ENCODE results near the gene MTA3.
A peak's percentile ranks its signal among the peaks of the same experiment; 100 is the strongest.

MTA3 gene

DNA sequence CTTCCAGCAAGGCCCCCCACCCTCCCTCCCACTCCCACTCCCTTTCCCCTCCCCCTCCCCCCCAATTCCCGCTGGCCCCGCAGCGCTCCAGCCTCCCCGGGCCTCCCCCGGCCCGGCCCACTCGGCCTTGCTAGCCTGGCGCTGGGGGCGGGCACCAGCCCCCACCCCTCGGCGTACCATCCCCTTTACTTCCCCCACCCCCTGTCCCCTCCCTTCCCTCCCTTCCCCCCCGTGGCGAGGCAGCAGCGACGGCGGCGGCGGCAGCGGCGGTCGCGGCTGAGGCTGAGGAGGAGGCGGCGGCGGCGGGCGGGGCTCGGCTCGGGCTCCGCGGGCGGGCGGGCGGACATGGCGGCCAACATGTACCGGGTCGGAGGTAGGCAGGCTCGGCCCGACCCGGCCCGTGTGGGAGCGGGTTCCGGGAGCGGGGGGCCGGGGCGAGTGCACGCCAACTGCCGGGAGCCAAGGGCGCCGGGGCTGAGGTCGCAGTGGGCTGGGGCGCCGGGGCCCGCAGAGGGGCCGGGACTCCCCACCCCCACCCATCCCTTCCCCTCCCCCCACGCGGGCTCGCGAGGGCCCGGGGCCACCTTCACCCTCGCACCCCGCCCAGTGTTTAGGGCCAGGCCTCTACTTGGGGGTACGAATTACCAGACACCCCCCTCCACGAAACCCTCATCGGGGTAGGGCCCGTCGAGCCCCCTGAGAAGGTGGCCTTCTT is at the start of gene MTA3:
MTA3 (plus strand) TSS at position 232 of the 715 bp plus-strand sequence; CDS start at position 346, 114 bp downstream.
- H3K4me1 ChIP-seq (ENCODE audit: insufficient read depth, low read length) = peaks cover 11% of the 10 kb centered on the region
- peak within 1 kb of the TSS; percentile 80 for H3K9ac ChIP-seq (ENCODE audit: low read depth, low read length)
- peaks cover 6% of the 10 kb centered on the region for H3K36me3 ChIP-seq (ENCODE audit: insufficient read depth, low read length)
- H3K9me3 ChIP-seq (ENCODE audit: control insufficient read depth, insufficient read depth, low read length) = no peaks in the 10 kb centered on the region

DNA sequence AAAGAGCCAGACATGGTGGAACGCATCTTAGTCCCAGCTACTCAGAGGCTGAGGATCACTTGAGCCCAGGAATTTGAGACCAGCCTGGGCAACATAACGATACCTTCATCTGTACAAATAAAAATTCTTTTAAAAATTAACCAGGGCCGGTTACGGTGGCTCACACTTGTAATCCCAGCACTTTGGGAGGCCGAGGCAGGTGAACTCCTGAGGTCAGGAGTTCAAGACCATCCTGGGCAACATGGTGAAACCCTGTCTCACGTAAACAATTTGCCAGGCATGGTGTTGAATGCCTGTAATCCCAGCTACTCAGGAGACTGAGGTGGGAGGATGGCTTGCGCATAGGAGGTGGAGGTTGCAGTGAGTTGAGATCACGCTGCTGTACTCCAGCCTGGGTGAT is 48.8 kb upstream of the MTA3 start:
- H3K36me3 ChIP-seq (ENCODE audit: insufficient read depth, low read length) = no peaks in the 10 kb centered on the region
- H3K4me1 ChIP-seq (ENCODE audit: insufficient read depth, low read length) = 0 out of 2 replicates have a peak, but pooled peaks cover 4% of the 10 kb centered on the region
- H3K9me3 ChIP-seq (ENCODE audit: control insufficient read depth, insufficient read depth, low read length) = no peaks in the 10 kb centered on the region
- H3K9ac ChIP-seq (ENCODE audit: low read depth, low read length) = no peak overlapping the region

DNA sequence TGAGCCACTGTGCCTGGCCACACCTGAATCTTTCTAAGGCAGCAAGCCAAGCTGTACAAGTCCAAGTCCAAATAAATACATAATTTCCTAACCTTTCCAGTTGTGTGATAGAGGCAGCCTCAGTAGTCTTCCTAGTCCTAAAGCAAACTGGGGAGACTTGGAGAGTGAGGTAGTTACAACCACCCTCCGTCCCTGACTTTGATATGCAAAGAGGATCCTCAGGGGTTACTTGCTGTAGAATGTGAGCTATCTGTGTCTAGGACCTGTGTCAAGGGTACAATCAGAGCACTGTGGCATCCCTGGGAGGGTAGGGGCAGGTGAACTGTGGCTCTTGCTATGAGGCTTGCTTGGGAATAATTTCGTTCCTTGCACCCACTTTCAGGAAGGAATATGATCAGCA is 46.4 kb upstream of the MTA3 start:
- H3K9ac ChIP-seq (ENCODE audit: low read depth, low read length) = no peak overlapping the region
- 0 out of 2 replicates have a peak, but pooled peaks cover 4% of the 10 kb centered on the region for H3K4me1 ChIP-seq (ENCODE audit: insufficient read depth, low read length)
- H3K9me3 ChIP-seq (ENCODE audit: control insufficient read depth, insufficient read depth, low read length) = no peaks in the 10 kb centered on the region
- H3K36me3 ChIP-seq (ENCODE audit: insufficient read depth, low read length) = no peaks in the 10 kb centered on the region

DNA sequence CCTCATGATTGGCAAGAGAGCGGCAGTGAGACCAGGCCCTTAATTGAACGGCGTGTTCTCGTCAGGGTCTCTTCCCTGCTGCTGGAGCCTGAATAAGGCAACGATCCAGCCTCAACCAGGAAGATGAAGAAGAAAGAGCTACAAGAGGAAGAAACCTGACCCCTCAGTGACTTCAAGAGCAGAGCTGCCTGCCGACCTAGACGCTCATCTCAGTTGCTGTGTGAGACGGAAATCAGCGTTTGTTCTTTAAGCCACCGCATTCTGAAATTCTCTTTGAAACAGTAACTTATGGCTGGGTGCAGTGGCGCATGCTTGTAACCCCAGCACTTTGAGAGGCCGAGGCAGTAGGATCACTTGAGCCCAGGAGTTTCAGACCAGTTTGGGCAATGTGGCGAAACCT is 45.1 kb upstream of the MTA3 start:
- H3K9me3 ChIP-seq (ENCODE audit: control insufficient read depth, insufficient read depth, low read length) = no peaks in the 10 kb centered on the region
- no peaks in the 10 kb centered on the region for H3K36me3 ChIP-seq (ENCODE audit: insufficient read depth, low read length)
- no peak overlapping the region for H3K9ac ChIP-seq (ENCODE audit: low read depth, low read length)
- H3K4me1 ChIP-seq (ENCODE audit: insufficient read depth, low read length) = 0 out of 2 replicates have a peak, but pooled peaks cover 4% of the 10 kb centered on the region

- H3K36me3 ChIP-seq (ENCODE audit: insufficient read depth, low read length) = no peaks in the 10 kb centered on the region
- H3K9ac ChIP-seq (ENCODE audit: low read depth, low read length) = no peak overlapping the region
- H3K4me1 ChIP-seq (ENCODE audit: insufficient read depth, low read length) = peaks cover 10% of the 10 kb centered on the region; the same call in 1 of the 2 replicates
- no peaks in the 10 kb centered on the region for H3K9me3 ChIP-seq (ENCODE audit: control insufficient read depth, insufficient read depth, low read length)
Measured at GRCh38 chr2:42532397-42532796, 36.0 kb upstream of the MTA3 start.

DNA sequence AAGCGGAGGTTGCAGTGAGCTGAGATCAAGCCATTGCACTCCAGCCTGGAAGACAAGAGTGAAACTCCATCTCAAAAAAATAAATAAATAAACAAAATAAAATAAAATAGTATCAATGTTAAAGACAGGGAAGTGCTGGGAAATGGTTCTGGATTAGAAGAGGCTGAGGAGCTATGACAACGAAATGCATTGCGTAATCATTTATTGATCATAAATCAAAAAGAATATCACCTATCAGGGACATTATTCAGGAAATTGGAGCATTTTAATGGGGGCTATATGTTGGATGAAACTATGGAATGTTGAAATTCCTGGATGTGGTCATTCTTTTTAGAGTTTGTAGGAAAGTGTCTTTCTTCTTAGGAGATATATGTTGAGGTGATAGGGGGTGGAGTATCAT is 30.9 kb upstream of the MTA3 start:
- peaks cover 6% of the 10 kb centered on the region; the same call in 1 of the 2 replicates for H3K4me1 ChIP-seq (ENCODE audit: insufficient read depth, low read length)
- no peaks in the 10 kb centered on the region for H3K9me3 ChIP-seq (ENCODE audit: control insufficient read depth, insufficient read depth, low read length)
- no peaks in the 10 kb centered on the region for H3K36me3 ChIP-seq (ENCODE audit: insufficient read depth, low read length)
- no peak overlapping the region for H3K9ac ChIP-seq (ENCODE audit: low read depth, low read length)

DNA sequence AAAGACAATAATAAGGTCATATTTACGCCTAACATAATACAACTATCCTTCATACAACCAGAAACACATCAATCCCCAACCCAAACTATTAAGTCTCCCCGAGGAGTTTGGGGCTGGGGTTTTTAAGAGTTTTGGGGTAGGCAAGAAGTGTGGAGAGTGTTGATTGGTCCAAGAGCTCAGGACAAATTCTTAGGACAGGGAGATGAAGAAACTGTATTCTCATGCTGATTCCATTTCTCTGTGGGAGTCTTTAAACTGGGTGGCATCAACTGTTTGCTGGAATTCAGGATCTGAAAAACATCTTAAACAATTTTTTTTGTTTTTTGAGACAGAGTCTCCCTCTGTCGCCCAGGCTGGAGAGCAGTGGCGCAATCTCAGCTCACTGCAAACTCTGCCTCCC is 25.6 kb upstream of the MTA3 start:
- Histone ChIP-seq H3K36me3 (ENCODE audit: insufficient read depth, low read length) (no peaks in the 10 kb centered on the region), H3K4me1 (ENCODE audit: insufficient read depth, low read length) (peaks cover 27% of the 10 kb centered on the region), H3K9ac (ENCODE audit: low read depth, low read length) (no peak overlapping the region), H3K9me3 (ENCODE audit: control insufficient read depth, insufficient read depth, low read length) (no peaks in the 10 kb centered on the region)

- Histone ChIP-seq H3K36me3 (ENCODE audit: insufficient read depth, low read length) (no peaks in the 10 kb centered on the region), H3K9ac (ENCODE audit: low read depth, low read length) (peak overlapping the region; percentile 30; the same call in 1 of the 2 replicates), H3K9me3 (ENCODE audit: control insufficient read depth, insufficient read depth, low read length) (no peaks in the 10 kb centered on the region), H3K4me1 (ENCODE audit: insufficient read depth, low read length) (peaks cover 27% of the 10 kb centered on the region)
Measured at GRCh38 chr2:42545023-42545721, 23.3 kb upstream of the MTA3 start.

- Histone ChIP-seq H3K36me3 (ENCODE audit: insufficient read depth, low read length) (no peaks in the 10 kb centered on the region), H3K9ac (ENCODE audit: low read depth, low read length) (peak overlapping the region; percentile 30; the same call in 1 of the 2 replicates), H3K9me3 (ENCODE audit: control insufficient read depth, insufficient read depth, low read length) (no peaks in the 10 kb centered on the region), H3K4me1 (ENCODE audit: insufficient read depth, low read length) (peaks cover 27% of the 10 kb centered on the region)
Measured at GRCh38 chr2:42545841-42546390, 22.5 kb upstream of the MTA3 start.

- Histone ChIP-seq H3K36me3 (ENCODE audit: insufficient read depth, low read length) (no peaks in the 10 kb centered on the region), H3K9ac (ENCODE audit: low read depth, low read length) (no peak overlapping the region), H3K4me1 (ENCODE audit: insufficient read depth, low read length) (peaks cover 21% of the 10 kb centered on the region), H3K9me3 (ENCODE audit: control insufficient read depth, insufficient read depth, low read length) (no peaks in the 10 kb centered on the region)
Measured at GRCh38 chr2:42547014-42547413, 21.4 kb upstream of the MTA3 start.

- no peaks in the 10 kb centered on the region for H3K9me3 ChIP-seq (ENCODE audit: control insufficient read depth, insufficient read depth, low read length)
- no peaks in the 10 kb centered on the region for H3K36me3 ChIP-seq (ENCODE audit: insufficient read depth, low read length)
- H3K4me1 ChIP-seq (ENCODE audit: insufficient read depth, low read length) = peaks cover 21% of the 10 kb centered on the region
- no peak overlapping the region for H3K9ac ChIP-seq (ENCODE audit: low read depth, low read length)
Measured at GRCh38 chr2:42547446-42548295, 20.8 kb upstream of the MTA3 start.

DNA sequence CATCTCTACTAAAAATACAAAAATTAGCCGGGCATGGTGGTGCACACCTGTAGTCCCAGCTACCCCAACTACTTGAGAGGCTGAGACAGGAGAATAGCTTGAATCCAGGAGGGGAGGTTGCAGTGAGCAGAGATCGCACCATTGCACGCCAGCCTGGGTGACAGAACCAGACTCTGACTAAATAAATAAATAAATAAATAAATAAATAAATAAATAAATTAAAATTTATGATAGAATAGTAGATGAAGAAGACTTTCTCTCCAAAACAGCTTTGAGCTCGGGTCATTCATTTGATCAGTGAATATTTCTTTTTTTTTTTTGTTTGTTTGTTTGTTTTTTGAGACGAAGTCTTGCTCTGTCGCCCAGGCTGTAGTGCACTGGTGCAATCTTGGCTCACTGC is 17.6 kb upstream of the MTA3 start:
- H3K9ac ChIP-seq (ENCODE audit: low read depth, low read length) = no peak overlapping the region
- no peaks in the 10 kb centered on the region for H3K36me3 ChIP-seq (ENCODE audit: insufficient read depth, low read length)
- peaks cover 7% of the 10 kb centered on the region for H3K4me1 ChIP-seq (ENCODE audit: insufficient read depth, low read length)
- no peaks in the 10 kb centered on the region for H3K9me3 ChIP-seq (ENCODE audit: control insufficient read depth, insufficient read depth, low read length)

GRCh38 chr2:42554392-42554791 is 14.0 kb upstream of the MTA3 start:
- Histone ChIP-seq H3K9me3 (ENCODE audit: control insufficient read depth, insufficient read depth, low read length) (no peaks in the 10 kb centered on the region), H3K4me1 (ENCODE audit: insufficient read depth, low read length) (peaks cover 8% of the 10 kb centered on the region), H3K9ac (ENCODE audit: low read depth, low read length) (no peak overlapping the region), H3K36me3 (ENCODE audit: insufficient read depth, low read length) (no peaks in the 10 kb centered on the region)

- Histone ChIP-seq H3K36me3 (ENCODE audit: insufficient read depth, low read length) (no peaks in the 10 kb centered on the region), H3K4me1 (ENCODE audit: insufficient read depth, low read length) (peaks cover 8% of the 10 kb centered on the region), H3K9me3 (ENCODE audit: control insufficient read depth, insufficient read depth, low read length) (no peaks in the 10 kb centered on the region), H3K9ac (ENCODE audit: low read depth, low read length) (no peak overlapping the region)
Measured at GRCh38 chr2:42556315-42556890, 12.0 kb upstream of the MTA3 start.
